ENCODE results near the gene ENOPH1. TPM values are rescaled to one million over a fixed set of nuclear protein-coding genes. Genes with fewer than 3 reads are reported as not detected.
A peak's percentile ranks its signal among the peaks of the same experiment; 100 is the strongest.

The ENOPH1 gene
- total and polyA plus RNA-seq, 2 of the 13 experiments (the other 11 are each of a cell fraction or from before 2014, with no cell fraction given): 15.5 to 64.3 TPM

DNA sequence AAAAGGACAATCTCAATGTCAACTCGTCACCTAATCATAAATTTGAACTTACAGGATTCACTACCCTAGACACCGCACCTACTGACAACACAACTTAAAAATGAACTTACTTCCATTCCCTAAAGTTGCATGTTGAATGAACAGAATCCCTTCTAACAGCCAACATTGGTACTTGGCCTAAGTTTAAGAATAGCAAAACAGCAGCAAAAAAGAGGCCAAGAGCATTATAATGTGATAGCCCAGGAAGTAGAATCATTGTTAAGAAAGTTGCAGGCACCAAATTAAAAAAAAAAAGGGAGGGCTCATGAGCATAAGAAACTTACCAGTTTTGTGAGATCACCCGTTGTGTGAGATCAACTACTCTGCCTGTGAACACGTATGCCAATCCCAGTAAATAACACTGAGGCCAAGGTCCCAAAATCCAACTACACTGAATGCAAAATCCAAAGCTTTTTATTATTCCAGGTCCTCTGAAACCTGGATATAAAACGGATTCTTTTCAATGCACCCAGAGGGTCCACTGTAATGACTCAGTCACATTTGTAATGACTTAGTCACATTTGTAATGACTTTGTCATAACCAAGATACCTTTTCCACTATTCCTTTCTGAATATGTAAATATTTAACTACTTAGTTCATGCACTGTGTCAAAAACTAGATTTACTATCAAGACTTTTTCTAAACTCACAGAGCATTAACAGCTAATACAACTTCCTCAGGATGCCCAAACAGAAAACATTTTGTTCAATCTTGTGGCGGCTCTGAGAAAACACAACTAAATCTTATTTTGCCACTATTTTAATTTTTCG lies 6.9 kb upstream of the ENOPH1 start (continued):
- TF ChIP-seq, protein P1, sequence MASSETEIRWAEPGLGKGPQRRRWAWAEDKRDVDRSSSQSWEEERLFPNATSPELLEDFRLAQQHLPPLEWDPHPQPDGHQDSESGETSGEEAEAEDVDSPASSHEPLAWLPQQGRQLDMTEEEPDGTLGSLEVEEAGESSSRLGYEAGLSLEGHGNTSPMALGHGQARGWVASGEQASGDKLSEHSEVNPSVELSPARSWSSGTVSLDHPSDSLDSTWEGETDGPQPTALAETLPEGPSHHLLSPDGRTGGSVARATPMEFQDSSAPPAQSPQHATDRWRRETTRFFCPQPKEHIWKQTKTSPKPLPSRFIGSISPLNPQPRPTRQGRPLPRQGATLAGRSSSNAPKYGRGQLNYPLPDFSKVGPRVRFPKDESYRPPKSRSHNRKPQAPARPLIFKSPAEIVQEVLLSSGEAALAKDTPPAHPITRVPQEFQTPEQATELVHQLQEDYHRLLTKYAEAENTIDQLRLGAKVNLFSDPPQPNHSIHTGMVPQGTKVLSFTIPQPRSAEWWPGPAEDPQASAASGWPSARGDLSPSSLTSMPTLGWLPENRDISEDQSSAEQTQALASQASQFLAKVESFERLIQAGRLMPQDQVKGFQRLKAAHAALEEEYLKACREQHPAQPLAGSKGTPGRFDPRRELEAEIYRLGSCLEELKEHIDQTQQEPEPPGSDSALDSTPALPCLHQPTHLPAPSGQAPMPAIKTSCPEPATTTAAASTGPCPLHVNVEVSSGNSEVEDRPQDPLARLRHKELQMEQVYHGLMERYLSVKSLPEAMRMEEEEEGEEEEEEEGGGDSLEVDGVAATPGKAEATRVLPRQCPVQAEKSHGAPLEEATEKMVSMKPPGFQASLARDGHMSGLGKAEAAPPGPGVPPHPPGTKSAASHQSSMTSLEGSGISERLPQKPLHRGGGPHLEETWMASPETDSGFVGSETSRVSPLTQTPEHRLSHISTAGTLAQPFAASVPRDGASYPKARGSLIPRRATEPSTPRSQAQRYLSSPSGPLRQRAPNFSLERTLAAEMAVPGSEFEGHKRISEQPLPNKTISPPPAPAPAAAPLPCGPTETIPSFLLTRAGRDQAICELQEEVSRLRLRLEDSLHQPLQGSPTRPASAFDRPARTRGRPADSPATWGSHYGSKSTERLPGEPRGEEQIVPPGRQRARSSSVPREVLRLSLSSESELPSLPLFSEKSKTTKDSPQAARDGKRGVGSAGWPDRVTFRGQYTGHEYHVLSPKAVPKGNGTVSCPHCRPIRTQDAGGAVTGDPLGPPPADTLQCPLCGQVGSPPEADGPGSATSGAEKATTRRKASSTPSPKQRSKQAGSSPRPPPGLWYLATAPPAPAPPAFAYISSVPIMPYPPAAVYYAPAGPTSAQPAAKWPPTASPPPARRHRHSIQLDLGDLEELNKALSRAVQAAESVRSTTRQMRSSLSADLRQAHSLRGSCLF (CRISPR knock-in tag; IDR thresholded peaks at IDR 0.05; ENCODE audit: borderline replicate concordance): no peak
- TF ChIP-seq NFE2L1 (CRISPR knock-in tag; IDR thresholded peaks at IDR 0.05; ENCODE audit: borderline replicate concordance): no peak
- no peak for TF ChIP-seq HMGXB3 (CRISPR knock-in tag; IDR thresholded peaks at IDR 0.05; ENCODE audit: borderline replicate concordance)
- no peak for TF ChIP-seq EP300 (IDR thresholded peaks at IDR 0.05; ENCODE audit: low read depth in 2 of 2, low read length in 2 of 2)
- TF ChIP-seq EP300 (CRISPR knock-in tag; IDR thresholded peaks at IDR 0.05; ENCODE audit: borderline replicate concordance): no peak
- TF ChIP-seq, protein P2, sequence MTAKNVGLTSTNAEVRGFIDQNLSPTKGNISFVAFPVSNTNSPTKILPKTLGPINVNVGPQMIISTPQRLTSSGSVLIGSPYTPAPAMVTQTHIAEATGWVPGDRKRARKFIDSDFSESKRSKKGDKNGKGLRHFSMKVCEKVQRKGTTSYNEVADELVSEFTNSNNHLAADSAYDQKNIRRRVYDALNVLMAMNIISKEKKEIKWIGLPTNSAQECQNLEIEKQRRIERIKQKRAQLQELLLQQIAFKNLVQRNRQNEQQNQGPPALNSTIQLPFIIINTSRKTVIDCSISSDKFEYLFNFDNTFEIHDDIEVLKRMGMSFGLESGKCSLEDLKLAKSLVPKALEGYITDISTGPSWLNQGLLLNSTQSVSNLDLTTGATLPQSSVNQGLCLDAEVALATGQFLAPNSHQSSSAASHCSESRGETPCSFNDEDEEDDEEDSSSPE (CRISPR knock-in tag; IDR thresholded peaks at IDR 0.05): no peak
- no peak for TF ChIP-seq SIX4 (CRISPR knock-in tag; IDR thresholded peaks at IDR 0.05)
- TF ChIP-seq ELF3 (CRISPR knock-in tag; IDR thresholded peaks at IDR 0.05): no peak
- TF ChIP-seq, protein P3, sequence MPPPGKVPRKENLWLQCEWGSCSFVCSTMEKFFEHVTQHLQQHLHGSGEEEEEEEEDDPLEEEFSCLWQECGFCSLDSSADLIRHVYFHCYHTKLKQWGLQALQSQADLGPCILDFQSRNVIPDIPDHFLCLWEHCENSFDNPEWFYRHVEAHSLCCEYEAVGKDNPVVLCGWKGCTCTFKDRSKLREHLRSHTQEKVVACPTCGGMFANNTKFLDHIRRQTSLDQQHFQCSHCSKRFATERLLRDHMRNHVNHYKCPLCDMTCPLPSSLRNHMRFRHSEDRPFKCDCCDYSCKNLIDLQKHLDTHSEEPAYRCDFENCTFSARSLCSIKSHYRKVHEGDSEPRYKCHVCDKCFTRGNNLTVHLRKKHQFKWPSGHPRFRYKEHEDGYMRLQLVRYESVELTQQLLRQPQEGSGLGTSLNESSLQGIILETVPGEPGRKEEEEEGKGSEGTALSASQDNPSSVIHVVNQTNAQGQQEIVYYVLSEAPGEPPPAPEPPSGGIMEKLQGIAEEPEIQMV (CRISPR knock-in tag; IDR thresholded peaks at IDR 0.05; ENCODE audit: low read depth): no peak
- TF ChIP-seq LCORL (IDR thresholded peaks at IDR 0.05): no peak
- no peak for TF ChIP-seq LCORL (CRISPR knock-in tag; IDR thresholded peaks at IDR 0.05)
- 0 out of 2 replicates have a peak, but pooled peaks have one; percentile 30 for TF ChIP-seq HNRNPUL1 (IDR thresholded peaks at IDR 0.05; ENCODE audit: low read depth, low read length)
- no peak for TF ChIP-seq TSC22D2 (CRISPR knock-in tag; IDR thresholded peaks at IDR 0.05; ENCODE audit: borderline replicate concordance)
- no peak for TF ChIP-seq ZNF850 (CRISPR knock-in tag; conservative IDR thresholded peaks at IDR 0.05)
- no peak for TF ChIP-seq XBP1 (CRISPR knock-in tag; IDR thresholded peaks at IDR 0.05)
- TF ChIP-seq PRPF4 (IDR thresholded peaks at IDR 0.05; ENCODE audit: low read depth, low read length, poor library complexity, severe bottlenecking): no peak
- no peak for TF ChIP-seq KLF12 (CRISPR knock-in tag; IDR thresholded peaks at IDR 0.05; ENCODE audit: borderline replicate concordance)
